GM19099 (cell line): ENCODE results near the gene SCO2.
A peak's percentile ranks its signal among the peaks of the same experiment; 100 is the strongest.

Source experiments
- POLR2A ChIP-seq: IDR thresholded peaks from 3 replicates; pipeline ENCODE4 v1.6.1; 2011; ENCODE audit warnings: low read depth; ENCODE audit not compliant: insufficient read length; ENCODE audit errors: extremely low read depth

SCO2 gene

GRCh38 chr22:50519151-50519550, 6.2 kb downstream of the SCO2 start:
- no peak for TF ChIP-seq POLR2A

DNA sequence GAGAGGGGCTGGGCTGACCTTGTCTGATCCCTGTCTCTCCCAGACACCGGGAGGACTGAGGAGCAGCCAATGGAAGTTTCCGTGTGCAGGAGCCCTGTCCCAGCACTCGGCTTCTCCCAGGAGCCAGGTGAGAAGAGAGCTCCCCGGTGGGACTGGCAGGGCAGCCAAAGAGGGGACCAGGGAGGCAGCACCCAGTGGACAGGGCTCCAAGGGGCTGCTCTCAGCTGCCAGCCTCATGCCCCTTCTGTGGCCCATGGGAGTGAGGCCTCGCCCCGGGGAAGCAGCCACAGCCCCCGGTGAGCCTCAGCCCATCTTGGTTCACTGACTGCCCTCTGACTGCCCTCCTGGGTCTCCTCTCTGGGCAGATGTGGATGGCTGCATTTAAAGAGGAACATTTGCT, 6.8 kb downstream of the SCO2 start:
- TF ChIP-seq POLR2A, result no peak

DNA sequence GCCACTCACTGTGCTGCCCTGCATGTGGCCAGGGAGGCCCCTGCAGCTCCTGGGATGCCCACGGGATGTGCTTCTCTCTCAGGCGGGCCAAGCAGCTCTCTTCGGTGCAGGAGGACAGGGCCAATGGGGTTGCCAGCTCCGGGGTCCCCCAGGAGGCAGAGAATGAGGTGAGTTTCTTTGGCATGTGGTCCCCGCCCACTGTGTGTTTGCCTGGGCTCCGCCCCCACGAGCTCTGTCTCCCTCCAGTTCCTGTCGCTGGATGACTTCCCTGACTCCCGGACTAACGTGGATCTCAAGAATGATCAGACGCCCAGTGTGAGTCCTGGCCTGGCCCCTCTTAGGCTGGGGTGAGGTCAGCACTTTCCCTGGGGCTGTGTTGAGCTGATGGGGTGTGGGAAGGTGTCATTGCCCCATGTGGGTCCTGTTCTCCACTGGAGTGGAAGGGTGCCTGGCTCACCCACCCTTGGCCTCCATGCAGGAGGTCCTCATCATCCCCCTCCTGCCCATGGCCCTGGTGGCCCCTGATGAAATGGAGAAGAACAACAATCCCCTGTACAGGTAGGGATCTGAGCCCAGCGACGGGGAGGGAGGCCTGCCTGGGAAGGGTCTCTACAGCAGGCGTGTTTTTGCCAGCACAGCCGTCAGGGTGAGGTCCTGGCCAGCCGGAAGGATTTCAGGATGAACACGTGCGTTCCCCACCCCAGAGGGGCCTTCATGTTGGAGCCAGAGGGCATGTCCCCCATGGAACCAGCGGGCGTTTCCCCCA, 7.7 kb downstream of the SCO2 start:
- no peak for TF ChIP-seq POLR2A

GRCh38 chr22:50516891-50517290, 8.5 kb downstream of the SCO2 start:
- TF ChIP-seq POLR2A, result no peak

GRCh38 chr22:50516068-50516467, 9.3 kb downstream of the SCO2 start:
- TF ChIP-seq POLR2A, result no peak

DNA sequence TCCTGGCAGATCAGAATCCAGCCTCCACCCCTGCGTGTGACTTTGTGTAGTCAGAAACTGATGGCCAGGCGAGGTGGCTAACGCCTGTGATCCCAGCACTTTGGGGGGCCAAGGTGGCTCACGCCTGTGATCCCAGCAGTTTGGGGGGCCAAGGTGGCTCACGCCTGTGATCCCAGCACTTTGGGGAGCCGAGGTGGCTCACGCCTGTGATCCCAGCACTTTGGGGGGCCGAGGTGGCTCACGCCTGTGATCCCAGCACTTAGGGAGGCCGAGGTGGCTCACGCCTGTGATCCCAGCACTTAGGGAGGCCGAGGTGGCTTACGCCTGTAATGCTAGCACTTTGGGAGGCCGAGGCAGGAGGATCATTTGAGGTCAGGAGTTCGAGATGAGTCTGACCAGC, 12.2 kb downstream of the SCO2 start:
- no peak for TF ChIP-seq POLR2A

GRCh38 chr22:50508897-50509296, 16.5 kb downstream of the SCO2 start:
- no peak for TF ChIP-seq POLR2A

DNA sequence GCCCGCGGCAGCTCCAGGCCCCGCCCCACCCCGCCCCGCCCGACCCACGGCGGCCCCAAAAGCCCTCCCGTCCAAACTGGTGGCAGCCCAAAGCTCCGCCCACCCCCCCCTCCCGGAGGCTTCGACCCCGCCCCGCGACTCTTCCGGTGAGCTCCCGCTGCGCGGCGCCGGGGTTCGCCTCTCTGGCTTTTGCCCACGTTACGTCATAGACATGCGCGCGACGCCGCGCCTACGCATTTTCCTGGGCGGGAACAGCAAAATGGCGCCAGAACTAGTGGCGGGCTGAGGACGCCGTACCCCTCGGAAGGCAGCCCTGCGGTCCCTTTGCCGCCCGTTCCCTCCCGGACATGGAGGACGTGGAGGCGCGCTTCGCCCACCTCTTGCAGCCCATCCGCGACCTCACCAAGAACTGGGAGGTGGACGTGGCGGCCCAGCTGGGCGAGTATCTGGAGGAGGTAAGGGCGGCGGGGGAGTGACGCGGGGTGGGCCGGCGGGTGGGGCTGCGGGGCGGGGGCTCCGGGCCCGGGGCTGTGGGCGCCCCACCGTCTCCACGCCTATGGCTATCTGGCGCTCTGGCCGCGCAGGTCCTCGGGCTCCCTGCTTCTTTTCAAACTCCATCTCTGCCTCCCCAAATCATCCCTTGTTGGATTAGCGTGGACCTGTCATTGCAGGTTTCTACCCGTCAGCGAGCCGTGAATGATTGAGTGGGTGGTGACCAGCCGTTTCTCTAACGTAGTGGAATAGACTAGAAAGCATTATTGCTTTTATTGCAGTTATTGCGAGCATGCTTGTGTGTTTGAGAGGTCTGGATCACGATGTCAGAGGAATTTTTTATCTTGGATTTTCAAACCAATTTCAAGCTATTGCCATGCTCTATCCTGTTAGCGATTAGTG, 17.2 kb downstream of the SCO2 start, which contains the start of gene NCAPH2:
NCAPH2 (plus strand) TSS at position 234 of the 894 bp plus-strand sequence; CDS start at position 348, 114 bp downstream.
- TF ChIP-seq POLR2A, result peak; percentile 89

DNA sequence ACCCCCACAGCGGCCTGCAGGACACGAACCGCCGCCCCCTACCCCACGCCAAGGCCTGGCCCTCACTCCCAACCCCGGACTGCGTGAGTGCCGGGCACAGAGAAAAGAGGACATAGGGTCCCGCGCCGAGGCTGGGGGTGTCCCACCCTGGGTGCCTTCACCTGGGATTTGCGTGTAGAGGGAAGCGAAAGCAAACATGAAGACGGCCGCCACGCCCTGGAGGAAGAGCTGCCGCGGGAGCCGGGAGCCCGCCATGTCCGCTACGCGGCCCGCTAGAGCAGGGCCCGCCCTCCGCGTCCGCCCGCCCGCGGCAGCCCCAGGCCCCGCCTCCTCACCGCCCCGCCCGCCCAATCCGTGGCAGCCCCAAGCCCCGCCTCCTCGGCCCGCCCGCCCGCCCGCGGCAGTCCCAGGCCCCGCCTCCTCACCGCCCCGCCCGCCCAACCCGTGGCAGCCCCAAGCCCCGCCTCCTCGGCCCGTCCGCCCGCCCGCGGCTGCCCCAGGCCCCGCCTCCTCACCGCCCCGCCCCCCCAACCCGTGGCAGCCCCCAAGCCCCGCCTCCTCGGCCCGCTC, 17.9 kb downstream of the SCO2 start, which contains the start of gene LMF2:
LMF2 (minus strand) TSS at position 282 of the 570 bp plus-strand sequence; CDS start at position 255, 27 bp downstream.
- TF ChIP-seq POLR2A, result peak; percentile 77

GRCh38 chr22:50506611-50507420, 18.6 kb downstream of the SCO2 start:
- no peak for TF ChIP-seq POLR2A

DNA sequence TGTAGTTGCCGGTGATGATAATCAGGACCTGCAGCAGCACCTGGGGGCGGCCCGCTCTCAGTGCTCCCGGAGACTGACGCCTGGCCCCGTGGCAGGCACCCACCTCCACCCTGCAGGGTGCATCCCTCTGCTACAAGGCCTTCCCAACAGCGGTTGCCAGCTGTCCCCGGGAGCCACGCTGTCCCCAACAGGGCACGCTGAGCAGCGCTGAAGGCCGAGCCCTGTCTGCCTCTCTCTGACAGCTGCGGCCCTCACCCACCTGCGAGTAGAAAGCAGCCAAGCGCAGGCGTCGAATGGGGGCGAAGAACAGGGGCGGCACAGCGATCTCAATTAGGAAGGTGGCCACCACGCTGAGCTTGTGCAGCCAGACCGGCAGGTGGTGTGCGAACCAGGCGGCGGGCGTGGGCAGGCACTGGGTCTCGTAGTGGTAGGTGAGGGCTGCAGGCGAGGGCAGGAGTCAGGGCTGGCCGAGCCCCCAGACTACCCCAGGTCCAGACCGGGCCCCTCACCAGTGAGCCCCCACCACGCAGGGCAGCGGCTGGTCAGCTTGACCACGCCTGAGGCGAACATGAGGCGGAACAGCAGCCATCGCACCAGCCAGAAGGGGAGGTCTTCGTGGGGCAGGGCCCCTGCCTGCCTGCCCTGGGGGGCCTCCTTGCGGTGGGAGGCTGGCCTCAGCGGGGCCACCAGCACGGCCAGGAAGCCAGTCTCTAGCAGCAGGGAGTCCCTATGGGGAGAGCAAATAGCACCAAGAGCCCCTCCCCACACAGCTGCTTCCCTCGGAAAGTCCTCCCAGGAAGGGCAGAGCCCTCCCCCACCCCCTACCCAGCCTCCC, 19.4 kb downstream of the SCO2 start:
- no peak for TF ChIP-seq POLR2A

DNA sequence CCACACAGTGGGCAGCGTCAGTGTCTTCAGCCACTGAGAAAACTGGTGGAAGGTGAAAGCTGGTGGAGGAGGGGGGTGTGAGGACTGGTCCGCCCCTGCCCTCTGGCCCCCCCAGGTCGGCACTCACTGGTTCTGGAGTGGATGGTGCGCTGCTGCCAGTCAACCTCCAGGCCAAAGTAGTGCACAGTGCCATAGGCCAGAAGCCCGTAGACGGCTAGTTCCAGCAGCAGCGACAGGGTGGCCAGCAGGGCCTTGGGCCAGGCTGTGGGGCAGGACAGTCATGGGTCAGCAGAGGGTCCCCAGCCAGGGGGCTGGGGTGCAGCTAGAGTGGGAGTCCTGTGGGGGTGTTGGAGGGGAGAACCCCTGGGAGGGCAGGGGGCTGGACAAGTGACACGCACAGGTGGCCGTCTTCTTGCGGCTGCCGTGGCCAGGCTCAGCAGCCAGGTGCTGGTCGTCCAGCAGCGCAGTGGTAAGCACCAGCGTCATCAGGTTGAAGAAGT, 20.1 kb downstream of the SCO2 start:
- TF ChIP-seq POLR2A, result no peak

- TF ChIP-seq POLR2A, result no peak
Observed at GRCh38 chr22:50504369-50505211, 20.8 kb downstream of the SCO2 start.
